ENCODE data around the gene TTLL5. TPM values are rescaled to one million over a fixed set of nuclear protein-coding genes. Genes with fewer than 3 reads are reported as not detected.

TTLL5 gene
- total RNA-seq, 1 experiment from 2014 or later = 35.7 TPM

GRCh38 chr14:75944607-75945241 is 283.7 kb downstream of the TTLL5 start:
- H3K4ac ChIP-seq (ENCODE audit: low read depth, low read length) = no peak overlapping the region
- no peaks in the 10 kb centered on the region for H4K20me1 ChIP-seq (ENCODE audit: control insufficient read depth, insufficient read depth, insufficient read length)
- H3K56ac ChIP-seq (ENCODE audit: insufficient read length, low read depth, low read length) = no peak overlapping the region
- H3K4me1 Mint-ChIP-seq = peaks cover 3 to 5% of the 10 kb centered on the region in 2 experiments; a peak in 2 of 4 replicates
- TF ChIP-seq CTCF (conservative IDR thresholded peaks at IDR 0.05) = no peak
- H4K91ac ChIP-seq (ENCODE audit: insufficient read length, low read depth, low read length) = no peak overlapping the region
- H3K4me1 ChIP-seq (ENCODE audit: insufficient read depth, low read length) = no peaks in the 10 kb centered on the region
- no peak for DNase-seq
- no peaks in the 10 kb centered on the region for H3K9me3 Mint-ChIP-seq
- H2BK15ac ChIP-seq (ENCODE audit: low read depth, low read length) = no peak overlapping the region
- H3K27ac ChIP-seq (ENCODE audit: insufficient read length, low read depth, low read length) = no peak overlapping the region
- H2BK12ac ChIP-seq (ENCODE audit: insufficient read length, low read depth, low read length) = no peak overlapping the region
- H2BK5ac ChIP-seq (ENCODE audit: insufficient read length, low read length) = no peak overlapping the region
- H3K79me1 ChIP-seq (ENCODE audit: insufficient read depth, low read depth, low read length, poor library complexity, severe bottlenecking) = no peaks in the 10 kb centered on the region
- no peak overlapping the region for H2BK20ac ChIP-seq (ENCODE audit: low read depth, low read length, poor library complexity, severe bottlenecking)
- no peak overlapping the region for H2BK120ac ChIP-seq (ENCODE audit: low read depth, low read length, poor library complexity, severe bottlenecking)
- H3K9me3 ChIP-seq (ENCODE audit: control insufficient read depth, low read depth, low read length) = no peaks in the 10 kb centered on the region
- WGBS (ENCODE audit: extremely low coverage, insufficient read length, low lambda C conversion rate) = no CpG with 5 or more reads among the region's 4 CpGs
- H3K27me3 ChIP-seq (ENCODE audit: insufficient read depth, low read length) = no peaks in the 10 kb centered on the region
- H3K4me2 ChIP-seq (ENCODE audit: insufficient read depth, insufficient read length, low read length) = no peak overlapping the region
- no peak overlapping the region for H3K14ac ChIP-seq (ENCODE audit: insufficient read depth, low read length)
- H3K27ac Mint-ChIP-seq = no peak overlapping the region
- H3K79me2 ChIP-seq (ENCODE audit: insufficient read depth, low read length) = no peaks in the 10 kb centered on the region
- no peaks in the 10 kb centered on the region for H3K23me2 ChIP-seq (ENCODE audit: insufficient read length, low read depth, low read length, poor library complexity, severe bottlenecking)
- no peaks in the 10 kb centered on the region for H3K27me3 Mint-ChIP-seq (ENCODE audit: low read depth)
- H3K18ac ChIP-seq (ENCODE audit: insufficient read length, low read depth, low read length) = no peak overlapping the region
- H2AFZ ChIP-seq (ENCODE audit: low read length) = no peak overlapping the region
- H4K8ac ChIP-seq (replicated peaks; ENCODE audit: insufficient read length, low read depth, low read length) = no peak overlapping the region
- no peak overlapping the region for H4K5ac ChIP-seq (ENCODE audit: insufficient read length, low read depth, low read length)
- H3K4me3 Mint-ChIP-seq = no peak overlapping the region
- H3K36me3 Mint-ChIP-seq (ENCODE audit: insufficient read depth in 1 of 3, low read depth in 3 of 3) = no peaks in the 10 kb centered on the region
- no peak overlapping the region for H2AK5ac ChIP-seq (ENCODE audit: insufficient read length, low read length)
- H3K23ac ChIP-seq (ENCODE audit: insufficient read length, low read depth, low read length) = no peak overlapping the region
- no peak overlapping the region for H3K9ac ChIP-seq (ENCODE audit: extremely low read depth, insufficient read length, low read length)
- H3T11ph ChIP-seq (ENCODE audit: low read length) = no peak overlapping the region
